HuH-7.5 (cell line): ENCODE data around the gene CDK4.

ENCODE experiments used
- DNase-seq: peaks from one replicate; pipeline ENCODE4 v3.0.0; 2011; ENCODE audit warnings: low spot score

The CDK4 gene

DNA sequence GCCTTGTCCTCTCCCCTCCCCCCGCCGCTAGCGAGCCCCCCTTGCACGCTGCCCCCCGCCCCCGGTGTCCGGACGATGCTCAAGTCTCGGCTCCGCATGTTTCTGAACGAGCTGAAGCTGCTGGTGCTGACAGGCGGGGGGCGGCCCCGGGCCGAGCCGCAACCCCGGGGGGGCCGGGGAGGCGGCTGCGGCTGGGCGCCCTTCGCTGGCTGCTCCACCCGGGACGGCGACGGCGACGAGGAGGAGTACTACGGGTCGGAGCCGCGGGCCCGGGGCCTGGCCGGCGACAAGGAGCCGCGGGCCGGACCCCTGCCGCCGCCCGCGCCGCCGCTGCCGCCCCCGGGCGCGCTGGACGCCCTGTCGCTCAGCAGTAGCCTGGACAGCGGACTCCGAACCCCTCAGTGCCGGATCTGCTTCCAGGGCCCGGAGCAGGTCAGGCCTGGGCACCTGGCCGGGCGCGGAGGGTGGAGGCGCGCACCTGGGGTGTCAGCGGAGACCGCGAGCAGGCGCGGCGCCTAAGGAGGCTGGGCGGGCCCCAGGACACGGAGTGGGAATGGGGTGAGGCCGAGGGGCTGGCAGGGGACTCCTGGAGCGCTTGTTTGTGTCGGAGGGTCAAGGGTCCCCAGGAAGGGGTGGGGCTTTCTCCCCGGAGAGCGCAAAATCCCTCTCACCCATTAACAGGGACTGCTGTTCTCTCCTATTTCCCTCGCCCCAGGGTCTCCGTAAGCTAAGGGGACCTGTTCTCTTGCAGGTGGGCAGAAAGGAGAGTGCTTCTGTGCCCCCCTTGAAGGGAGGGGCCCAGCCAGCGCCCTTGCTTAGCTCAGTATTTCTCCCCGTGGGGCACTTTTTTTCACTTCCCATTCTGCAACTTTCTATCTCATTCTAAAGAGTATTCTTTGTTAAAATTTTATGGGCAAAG is 3.6 kb upstream of the CDK4 start:
- DNase-seq: peak; percentile 71

DNA sequence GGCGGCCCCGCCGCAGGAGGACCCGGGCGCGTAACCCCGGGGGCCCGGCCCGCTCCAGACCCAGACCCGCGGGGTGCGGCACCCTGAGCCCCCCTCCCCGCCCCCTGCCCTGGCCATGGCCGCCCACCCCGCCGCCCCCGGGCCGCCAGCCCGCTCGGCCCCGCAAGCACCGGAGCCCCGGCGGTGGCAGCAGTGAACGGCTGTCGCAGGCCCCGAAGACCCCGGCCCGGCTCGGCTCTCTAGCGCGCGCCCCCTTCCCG is 3.0 kb upstream of the CDK4 start:
- no peak for DNase-seq

DNA sequence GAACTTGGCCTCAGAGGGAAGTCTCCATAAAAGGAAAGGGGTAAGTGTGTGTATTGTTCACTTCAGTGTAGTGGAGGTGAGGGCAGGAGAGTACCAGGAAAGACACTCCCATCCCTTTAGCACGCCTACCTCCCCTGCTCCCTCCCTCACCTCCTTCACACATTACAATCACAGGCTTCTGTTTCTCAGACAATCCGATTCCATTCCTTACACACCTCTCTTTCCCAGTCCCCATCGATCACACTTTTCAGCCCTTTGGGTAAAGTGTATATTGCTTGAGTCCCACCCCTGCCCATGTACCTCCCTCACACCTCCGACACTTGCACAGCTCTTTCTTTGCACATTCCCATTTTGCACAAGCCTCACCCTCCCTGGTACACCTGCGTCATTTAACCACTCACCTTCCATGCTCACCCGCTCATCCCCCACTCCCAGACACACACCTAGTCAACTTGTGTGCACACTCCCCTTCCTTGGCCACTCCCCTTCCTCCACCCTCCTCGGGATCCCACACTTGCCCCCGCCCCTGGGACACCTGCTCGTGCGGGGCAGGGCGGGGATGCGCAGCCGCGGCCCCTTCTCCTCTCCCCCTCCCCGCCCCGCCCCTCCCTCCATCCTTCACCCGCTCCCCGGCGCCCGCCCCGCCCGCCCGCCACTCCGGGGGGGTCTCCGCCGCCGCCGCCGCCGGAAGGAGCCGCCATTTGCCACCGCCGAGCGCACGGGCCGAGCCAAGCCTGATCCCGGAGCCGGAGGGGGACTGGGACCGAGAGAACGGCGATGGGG is 2.5 kb upstream of the CDK4 start, which contains the start of gene MARCHF9:
Gene MARCHF9 (plus strand): TSS at position 693 of the 783 bp plus-strand sequence. CDS start 426 bp downstream, outside the sequence.
- peak; percentile 86 for DNase-seq

DNA sequence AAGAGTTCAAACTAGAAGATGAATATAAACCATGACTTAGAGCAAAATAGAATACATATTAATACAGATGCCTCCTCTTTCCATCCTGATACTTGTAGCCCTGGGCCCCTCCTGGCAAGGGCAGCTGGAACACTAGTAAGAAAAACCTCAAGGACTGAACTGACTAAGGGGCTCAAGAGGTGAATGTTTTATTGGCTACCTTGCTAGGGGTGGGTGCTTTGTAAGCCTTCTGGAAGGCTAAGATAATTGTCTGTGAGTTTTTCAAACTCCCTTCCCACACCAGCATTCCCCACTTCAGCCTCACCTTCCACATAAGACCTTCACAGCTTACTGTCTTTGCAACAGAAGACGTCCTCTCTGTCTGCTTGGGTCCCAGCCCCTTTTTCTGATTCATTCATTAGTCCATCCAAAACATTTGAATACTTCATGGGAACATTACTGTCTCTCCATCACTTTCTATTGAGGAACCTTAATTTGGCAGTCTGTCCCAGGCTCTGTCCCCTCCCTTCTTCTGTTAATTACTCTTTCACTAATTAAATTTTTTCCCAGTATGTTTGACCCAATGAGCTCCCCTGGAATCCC is 1.7 kb upstream of the CDK4 start:
- no peak for DNase-seq

DNA sequence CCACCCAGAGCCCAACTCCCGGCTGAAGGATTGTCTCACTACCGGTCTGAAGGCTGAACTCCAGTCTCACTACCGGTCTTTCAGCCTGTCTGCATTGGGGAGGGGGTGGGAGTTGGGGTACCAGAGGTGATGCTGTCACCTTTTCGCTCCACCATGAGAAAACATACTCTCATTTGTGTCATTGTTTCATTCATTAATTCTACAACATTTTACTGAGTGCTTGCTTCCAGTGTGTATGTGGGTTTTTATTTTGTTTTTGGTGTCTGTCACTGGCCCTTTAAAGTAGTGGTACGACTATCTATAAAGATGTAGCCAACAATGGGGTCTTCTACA is 524 bp upstream of the CDK4 start:
- DNase-seq: no peak

DNA sequence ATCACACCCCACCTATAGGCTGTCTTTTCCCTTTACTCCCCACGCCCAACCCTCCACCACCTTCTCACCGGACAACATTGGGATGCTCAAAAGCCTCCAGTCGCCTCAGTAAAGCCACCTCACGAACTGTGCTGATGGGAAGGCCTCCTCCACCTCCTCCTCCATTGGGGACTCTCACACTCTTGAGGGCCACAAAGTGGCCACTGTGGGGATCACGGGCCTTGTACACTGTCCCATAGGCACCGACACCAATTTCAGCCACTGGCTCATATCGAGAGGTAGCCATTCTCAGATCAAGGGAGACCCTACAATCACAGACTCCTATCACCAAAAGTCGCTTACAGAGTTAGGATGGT is 700 bp downstream of the CDK4 start:
- DNase-seq: no peak

DNA sequence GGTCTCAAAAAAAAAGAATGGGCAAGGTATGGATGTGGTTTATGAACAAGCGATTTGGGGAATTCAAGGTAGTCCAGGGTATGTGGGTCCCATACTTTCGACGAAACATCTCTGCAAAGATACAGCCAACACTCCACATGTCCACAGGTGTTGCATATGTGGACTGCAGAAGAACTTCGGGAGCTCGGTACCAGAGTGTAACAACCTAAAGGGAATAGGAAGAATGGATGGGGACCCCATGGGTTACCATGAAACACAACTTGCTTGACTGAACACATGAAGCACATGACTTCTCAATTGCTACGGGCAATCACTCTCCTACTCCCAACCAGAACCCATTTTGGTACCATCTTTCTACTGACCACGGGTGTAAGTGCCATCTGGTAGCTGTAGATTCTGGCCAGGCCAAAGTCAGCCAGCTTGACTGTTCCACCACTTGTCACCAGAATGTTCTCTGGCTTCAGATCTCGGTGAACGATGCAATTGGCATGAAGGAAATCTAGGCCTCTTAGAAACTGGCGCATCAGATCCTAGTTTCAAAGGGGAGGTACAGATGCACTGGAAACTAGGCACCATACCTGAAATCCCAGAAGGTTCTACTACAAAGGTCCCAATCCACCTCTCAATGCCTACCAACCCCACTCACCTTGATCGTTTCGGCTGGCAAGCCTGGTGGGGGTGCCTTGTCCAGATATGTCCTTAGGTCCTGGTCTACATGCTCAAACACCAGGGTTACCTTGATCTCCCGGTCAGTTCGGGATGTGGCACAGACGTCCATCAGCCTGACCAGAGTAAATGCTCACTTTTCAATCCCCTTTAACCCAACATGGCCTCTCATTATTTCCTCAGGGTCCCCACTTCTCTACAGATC is 1.3 kb downstream of the CDK4 start:
- DNase-seq: no peak

DNA sequence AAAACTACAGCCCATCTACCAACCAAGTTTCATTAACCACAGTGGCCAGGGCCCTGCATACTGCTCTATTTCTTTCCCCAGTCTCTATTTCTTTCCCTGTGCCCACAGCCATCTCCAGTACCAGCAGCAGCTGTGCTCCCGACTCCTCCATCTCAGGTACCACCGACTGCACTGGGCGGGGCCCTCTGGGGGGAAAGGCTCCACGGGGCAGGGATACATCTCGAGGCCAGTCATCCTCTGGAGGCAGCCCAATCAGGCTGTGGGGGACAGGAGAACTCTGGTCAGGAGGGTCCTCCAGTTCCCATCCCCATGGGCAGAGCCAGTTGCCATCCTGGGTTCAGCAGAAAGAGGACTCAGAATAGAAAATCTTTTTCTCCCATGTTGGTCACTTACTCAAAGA is 3.0 kb downstream of the CDK4 start:
- DNase-seq: no peak

DNA sequence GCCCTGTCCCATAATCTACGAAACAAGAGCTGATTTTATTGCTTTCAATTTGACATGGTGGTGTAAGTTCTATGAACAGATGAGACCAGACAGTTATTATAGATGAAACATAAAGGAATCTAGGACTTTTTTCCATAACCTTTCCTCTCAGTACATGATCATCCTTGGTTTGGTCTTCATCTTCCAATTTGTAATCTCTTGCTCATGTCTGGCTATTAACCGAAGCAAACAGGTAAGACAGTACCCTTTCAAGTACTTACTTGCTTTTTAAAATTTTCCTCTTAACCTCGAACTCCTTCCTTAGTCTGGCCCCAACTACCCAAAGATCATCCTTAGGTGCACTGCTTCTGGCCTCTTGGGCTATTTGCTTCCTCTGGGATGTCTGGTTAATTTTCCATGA is 6.1 kb downstream of the CDK4 start:
- DNase-seq: no peak

DNA sequence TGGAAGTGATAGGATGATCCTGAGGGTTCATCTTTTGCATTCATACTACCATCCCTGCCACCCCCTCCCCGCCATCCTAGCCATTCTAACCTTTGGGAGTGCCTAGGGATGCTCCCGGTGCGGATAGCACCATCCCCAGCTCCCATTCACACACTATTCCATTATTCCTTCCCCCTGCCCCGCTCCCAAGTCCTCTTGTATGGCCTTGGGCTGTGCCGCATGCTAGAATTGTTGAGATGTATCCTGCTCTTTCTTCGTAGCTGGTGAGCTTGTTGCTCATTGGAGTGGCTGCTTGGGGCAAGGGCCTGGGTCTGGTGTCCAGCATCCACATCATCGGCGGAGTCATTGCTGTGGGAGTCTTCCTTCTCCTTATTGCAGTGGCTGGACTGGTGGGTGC is 6.6 kb downstream of the CDK4 start:
- DNase-seq: no peak

DNA sequence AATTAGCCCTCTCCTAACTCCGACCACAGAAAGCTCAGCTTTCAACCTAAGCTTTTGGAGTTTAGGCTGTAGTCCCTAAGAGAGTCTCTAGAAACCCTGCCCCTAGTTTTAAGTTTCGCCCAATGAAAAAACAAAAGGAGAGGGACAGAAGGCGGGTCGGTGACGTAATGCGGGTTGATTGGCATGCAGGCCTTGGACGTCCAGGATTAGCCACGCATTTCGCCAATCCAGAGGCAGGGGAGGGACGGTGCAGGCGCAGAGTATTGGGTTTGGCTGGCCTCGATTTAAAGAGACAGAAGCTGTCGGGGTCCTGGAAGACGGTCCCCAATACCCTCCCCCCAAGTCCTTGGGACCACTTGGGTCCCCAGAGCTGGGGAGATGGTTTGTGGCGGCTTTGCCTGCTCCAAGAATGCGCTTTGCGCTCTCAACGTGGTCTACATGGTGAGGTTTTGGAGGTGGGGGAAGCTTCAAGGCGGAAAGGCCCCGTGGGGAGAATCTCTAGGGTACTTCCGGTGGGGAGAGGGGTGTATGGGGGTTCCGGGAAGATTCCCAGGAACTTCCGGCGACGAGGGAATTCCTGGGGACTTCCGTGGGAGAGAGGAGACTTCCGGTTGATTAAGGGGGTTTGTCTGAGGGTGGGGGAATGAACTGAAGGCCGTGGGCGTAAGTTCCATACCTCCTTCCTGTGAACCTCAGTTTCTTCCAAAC is 7.2 kb downstream of the CDK4 start, which contains the start of gene TSPAN31:
Gene TSPAN31 (plus strand): TSS at position 263 of the 708 bp plus-strand sequence. CDS start 116 bp downstream, at position 379.
- peak; percentile 93 for DNase-seq

DNA sequence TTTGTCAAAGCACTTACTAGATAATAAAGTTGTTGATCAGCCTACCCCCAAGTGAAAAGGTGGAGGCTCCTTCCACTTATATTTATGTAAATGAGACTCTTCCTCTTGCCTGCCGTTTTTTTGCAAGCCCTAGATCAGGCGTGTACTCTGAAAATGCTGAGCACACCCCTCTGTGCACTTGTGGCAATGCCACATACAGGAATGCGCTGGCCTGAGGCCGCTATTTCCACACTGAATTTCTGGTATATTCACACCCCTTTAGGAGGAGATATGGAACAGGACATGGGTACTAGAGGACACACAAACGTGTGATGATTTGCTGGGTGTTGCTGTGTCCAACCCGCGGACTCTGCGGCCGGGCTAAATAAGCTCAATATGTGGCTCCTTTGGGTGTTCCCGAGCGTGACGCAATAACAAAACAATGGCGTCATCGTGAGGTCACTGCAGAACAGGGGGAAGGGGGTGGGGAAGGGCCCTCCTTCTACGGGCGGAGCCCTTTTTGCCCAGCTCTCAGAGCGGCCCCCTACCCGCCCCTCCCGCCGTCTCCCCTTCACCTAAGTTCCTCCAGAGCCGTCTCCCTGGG is 7.8 kb downstream of the CDK4 start:
- DNase-seq: no peak

DNA sequence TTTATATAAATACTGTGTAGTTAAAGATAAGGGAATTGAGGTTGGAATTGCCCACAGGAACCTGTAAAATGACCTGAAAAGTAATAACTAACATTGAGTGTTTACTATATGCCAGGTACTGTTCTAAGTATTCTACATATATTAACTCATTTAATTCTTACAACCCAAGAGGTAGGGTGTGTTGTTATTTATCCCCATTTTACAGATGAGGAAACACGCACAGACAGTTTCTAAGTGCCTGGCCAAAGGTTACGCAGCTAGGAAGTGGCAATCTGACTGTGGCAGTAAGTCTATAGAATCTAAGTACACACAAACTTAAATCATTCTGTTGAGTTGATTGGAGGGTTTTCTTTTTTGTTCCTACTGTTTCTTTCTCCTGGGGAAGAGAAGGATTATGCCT is 8.3 kb downstream of the CDK4 start:
- DNase-seq: no peak

DNA sequence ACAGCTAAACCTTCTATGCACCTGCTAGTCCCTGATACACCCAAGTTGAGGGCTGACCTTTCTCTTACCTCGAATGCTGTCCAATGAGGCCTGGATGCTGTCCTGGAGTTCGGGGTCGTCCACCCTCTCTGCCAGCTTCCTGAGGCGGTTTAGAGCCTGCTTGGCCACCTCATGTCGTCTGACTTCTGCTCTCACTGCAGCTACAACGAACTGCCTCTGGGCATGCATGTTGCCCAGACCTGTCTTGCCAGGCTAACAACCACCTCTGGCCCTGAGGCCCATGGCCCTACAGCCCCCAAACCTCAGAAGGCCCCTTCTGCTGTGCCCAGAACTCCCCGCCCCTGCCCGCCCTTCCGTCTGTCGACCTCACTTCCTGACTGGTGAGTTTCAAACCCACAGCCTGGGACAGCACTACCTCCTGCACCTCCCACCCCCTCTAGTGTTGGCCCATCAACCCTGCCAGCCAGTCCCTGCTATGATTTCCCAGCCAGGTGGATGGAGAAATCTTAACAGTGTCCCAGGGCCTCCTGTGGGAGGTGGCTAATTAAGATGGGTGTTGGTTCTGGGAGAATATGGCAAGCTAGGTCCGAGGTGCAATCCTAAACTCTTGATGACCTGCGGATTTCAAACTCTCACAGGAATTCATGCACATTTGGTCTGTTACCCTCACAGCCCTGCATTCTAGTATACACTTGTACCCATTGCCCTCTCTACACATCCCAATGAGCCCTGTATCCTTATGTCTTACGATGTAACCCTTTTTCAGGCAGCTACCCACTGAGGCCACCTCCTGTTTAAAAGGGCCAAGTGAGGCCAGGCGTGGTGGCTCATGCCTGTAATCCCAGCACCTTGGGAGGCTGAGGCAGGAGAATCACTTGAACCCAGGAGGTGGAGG is 10.0 kb downstream of the CDK4 start:
- DNase-seq: no peak

DNA sequence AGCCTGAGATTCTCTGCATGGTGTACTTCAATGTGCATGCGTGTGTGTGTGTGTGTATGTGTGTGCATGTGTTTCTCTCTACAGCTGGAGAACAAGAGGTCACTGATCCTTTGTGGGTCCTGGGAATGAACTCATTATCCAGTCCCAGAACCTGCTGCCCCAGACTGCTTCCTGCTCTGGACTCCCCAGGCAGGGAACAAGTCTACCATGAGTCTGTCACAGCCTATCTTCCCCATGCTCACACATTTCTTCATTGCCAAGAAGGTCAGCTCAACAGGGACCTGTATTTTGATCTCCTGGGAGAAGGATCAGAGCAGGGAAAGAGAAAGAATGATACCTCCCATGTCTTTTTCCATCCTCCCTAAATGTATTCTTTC is 10.7 kb downstream of the CDK4 start:
- DNase-seq: no peak

DNA sequence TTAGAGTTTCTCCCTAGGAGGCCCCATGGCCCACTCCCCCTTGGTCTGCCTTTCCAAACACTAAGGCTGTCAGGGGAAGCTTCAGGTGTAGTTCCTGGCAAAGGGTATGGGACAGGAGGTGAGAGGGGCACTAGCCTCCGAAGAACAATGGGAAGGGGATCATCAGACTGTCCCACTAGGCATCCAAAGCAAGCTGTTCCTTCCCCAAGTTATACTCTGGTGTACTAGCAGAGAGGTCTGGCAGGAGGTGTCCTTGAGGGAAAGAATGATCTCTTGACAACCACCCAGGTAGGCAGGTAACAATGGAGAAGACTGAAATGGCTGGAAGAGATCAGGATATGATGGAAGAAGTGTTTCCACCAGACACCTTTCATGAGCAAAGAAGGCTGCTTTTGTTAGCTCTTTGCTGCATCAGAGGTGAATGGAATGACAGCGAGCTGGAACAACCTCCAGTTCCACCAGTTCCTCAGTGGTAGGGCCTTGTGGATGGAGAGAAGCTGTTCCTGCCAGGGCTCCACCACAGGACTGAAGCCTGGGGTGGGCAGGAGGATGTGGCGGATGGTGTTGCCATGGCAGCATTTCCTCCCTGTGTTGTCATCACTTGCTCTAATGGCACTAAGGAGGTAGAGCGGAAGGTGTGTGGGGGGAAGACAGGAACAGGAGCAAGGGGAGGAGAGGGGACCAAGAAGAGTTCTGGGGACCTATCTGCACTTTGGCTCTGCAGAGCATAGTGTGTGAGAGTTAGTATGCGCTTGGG is 11.3 kb downstream of the CDK4 start:
- no peak for DNase-seq

DNA sequence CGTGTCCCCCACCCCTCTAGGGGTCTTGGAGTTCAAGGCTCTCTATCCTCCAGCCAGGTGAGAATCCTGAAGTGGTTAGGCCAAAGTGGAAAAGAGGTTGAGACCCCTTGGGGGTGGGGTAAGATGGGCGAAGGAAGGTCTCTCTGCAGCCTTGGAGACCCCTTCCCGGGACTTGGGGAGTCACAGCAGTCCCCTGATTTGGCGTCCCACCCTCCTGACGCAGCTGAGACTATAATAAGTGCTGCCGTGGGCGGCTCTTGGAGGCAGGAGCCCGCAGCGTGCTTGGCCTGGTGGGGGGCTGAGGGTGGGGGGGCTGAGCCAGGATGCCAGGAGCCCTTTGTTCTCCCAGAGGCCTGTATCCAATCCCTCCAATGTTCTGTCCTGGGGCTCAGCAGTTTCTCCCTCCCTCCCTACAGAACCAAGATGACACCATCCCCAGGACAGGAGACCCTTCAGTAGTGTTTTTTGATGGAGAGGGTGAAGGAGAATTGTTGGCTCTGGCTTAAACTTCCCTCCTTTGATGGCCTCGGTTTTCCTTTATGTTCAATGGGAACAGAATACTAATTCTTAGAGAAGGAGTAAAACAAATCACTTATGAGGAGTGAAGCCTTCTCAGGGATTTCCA is 12.1 kb downstream of the CDK4 start:
- no peak for DNase-seq

DNA sequence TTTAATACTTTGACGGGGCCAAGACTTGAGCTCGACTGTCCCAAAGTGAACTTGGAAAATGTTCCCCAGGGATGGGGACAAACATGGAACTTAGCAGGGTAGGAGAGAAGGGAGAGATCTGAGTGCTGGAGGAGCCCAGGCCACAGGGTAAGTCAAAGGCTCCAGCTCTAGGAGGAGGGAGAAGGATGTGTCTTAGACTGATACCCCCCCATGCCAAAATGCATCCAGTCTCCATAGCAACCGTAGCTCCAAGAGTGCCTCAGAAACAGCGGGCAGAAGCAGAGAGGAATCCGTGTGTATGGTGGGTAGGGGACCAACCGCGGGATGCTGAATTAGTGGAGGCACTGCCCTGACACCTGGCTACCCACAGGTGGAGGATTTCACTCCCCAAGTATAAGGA is 12.7 kb downstream of the CDK4 start:
- DNase-seq: no peak

DNA sequence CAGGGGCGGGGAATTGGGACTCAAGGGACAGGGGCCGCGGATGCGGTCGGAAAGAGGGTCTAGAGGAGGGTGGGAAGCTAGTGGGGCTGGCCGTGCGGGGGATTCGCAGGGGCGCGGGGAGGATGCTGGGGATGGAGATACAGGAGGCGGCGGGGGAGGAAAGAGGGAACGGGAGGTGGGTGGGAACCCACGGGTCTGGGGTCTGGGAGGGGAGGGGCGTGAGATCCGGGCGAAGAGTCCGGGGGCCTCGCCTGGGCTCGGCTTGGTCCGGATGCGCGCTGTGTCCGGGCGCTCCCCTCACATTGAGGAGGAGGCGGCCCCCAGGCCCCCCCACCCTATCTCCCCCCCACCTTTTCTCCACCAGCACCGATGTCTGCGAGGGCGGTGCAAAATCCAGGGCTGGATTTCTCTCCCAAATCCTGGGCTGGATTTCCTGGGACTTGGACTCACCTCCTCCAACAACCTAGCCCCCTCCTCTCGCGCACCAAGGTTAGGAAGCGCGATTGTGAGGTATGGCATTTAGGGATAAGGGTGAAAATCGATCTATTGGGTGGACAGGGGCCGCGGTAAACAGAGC is 13.4 kb downstream of the CDK4 start, which contains the start of gene AGAP2:
Gene AGAP2 (minus strand): TSS at position 82 of the 577 bp plus-strand sequence. CDS start 496 bp downstream, outside the sequence.
- no peak for DNase-seq
